DOHH2 (cell line): ENCODE results near the gene RCE1.

Experiments used
- CTCF ChIP-seq: fragments of 200-600 bp; sonication (generic); IDR thresholded peaks from one replicate; pipeline ENCODE4 v1.5.1; 2014; ENCODE audit warnings: antibody characterized with exemption, mild to moderate bottlenecking, low read depth, low read length; ENCODE audit not compliant: poor library complexity, severe bottlenecking
- EZH2phosphoT487 ChIP-seq: fragments of 200-600 bp; sonication (generic); IDR thresholded peaks from 2 replicates; pipeline ENCODE4 v1.6.1; 2017; ENCODE audit warnings: borderline replicate concordance, mild to moderate bottlenecking, antibody characterized with exemption, low read length, moderate library complexity, mixed read lengths

GRCh38 chr11:66885950-66886440 is 42.8 kb downstream of the RCE1 start:
- no peak for TF ChIP-seq CTCF
- no peak for TF ChIP-seq EZH2phosphoT487
